Measurements from ENCODE around the gene RNF44. TPM values are rescaled to one million over a fixed set of nuclear protein-coding genes. Genes with fewer than 3 reads are reported as not detected.
A peak's percentile ranks its signal among the peaks of the same experiment; 100 is the strongest.

The RNF44 gene
- total and polyA plus RNA-seq, 2 of the 13 experiments (the other 11 are each of a cell fraction or from before 2014, with no cell fraction given): 9.2 to 16.8 TPM

- no peak for TF ChIP-seq HMGXB3 (CRISPR knock-in tag; IDR thresholded peaks at IDR 0.05; ENCODE audit: borderline replicate concordance)
- 0 out of 2 replicates have a peak, but pooled peaks have one; percentile 52 for TF ChIP-seq FOXM1 (CRISPR knock-in tag; IDR thresholded peaks at IDR 0.05)
- TF ChIP-seq MNT (IDR thresholded peaks at IDR 0.05): 0 out of 2 replicates have a peak, but pooled peaks have one; percentile 4
- TF ChIP-seq ZNF446 (CRISPR knock-in tag; IDR thresholded peaks at IDR 0.05): 0 out of 2 replicates have a peak, but pooled peaks have one; percentile 3
- TF ChIP-seq ATAD3A (CRISPR knock-in tag; IDR thresholded peaks at IDR 0.05): no peak
These were observed at the start of gene RNF44 (continued) for GRCh38 chr5:176536902-176537553.

DNA sequence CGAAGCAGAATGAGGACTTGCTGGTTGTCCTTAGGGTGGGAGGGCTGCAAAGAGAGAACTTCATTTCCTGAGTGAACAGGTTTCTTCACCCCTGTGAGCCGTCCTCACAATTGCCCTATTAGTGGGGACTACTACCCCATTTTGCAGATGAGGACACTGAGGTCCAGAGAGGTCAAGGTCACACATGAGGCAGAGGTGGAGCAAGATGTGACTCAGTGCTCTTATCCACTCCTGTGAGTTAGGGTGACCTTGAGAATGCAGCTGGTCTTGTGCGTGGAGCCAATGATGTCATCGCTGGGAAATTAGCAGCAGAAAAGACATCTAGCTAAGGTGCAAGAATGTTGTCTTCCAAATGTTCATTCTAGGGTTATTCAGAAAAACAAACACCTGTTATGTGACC is 45.9 kb upstream of the RNF44 start:
- no peak overlapping the region for H3K9ac ChIP-seq (ENCODE audit: insufficient read depth, low read depth, low read length)
- in situ Hi-C loops (cut with HindIII; ENCODE audit: extremely low pct_ligation_motif_present, low pct_unique_long_range_greater_than_20kb) (loop anchor here (25.0 kb wide), 1 partner anchor 846 kb away; no protein-coding TSS in a partner anchor), intact Hi-C loops (cut with micrococcal nuclease; ENCODE audit: unreplicated experiment) (no loop called here)
- ChIA-PET POLR2A (interaction anchor here (0.9 kb wide), 1 partner anchor 49 kb away, joined by 3 read pairs; no protein-coding TSS in a partner anchor), CTCF (ENCODE audit: low intra/inter-chr PET ratio, low total read pairs) (no interaction called here)
- WGBS (ENCODE audit: low lambda C conversion rate): 92% methylated on average over 4 of the region's 4 CpGs
- peaks cover 3 to 32% of the 10 kb centered on the region in 2 experiments; a peak in 4 of 5 replicates for H3K36me3 ChIP-seq (replicated peaks in 1 of 2; ENCODE audit: control insufficient read depth in 1 of 2, insufficient read depth in 2 of 2, low read length in 2 of 2)
- no peak overlapping the region for H3K4me3 ChIP-seq (replicated peaks in 1 of 3; ENCODE audit: insufficient read depth in 1 of 3, low read depth in 2 of 3, low read length in 3 of 3)
- no peaks in the 10 kb centered on the region for H4K20me1 ChIP-seq (ENCODE audit: insufficient read depth, low read length)
- BruUV-seq (replicated peaks): no TSS peak
- ATAC-seq: no peak
- H3K4me1 ChIP-seq (ENCODE audit: insufficient read depth, low read length): no peaks in the 10 kb centered on the region
- no peaks in the 10 kb centered on the region for H3K27me3 ChIP-seq (ENCODE audit: control insufficient read depth in 1 of 2, insufficient read depth in 2 of 2, low read length in 2 of 2)
- peaks cover 16% of the 10 kb centered on the region for H3K9me3 ChIP-seq (ENCODE audit: low read length)
- H2AFZ ChIP-seq (ENCODE audit: low read length): no peak overlapping the region
- no peak for DNase-seq (ENCODE audit: low spot score)
- no peak for FAIRE-seq
- H3K27ac ChIP-seq (ENCODE audit: extremely low read length, insufficient read depth, low read length): no peak overlapping the region
- no peak overlapping the region for H3K4me2 ChIP-seq (ENCODE audit: low read depth, low read length)
- no peaks in the 10 kb centered on the region for H3K79me2 ChIP-seq (ENCODE audit: insufficient read depth, low read length)
- peak; percentile 88 for TF ChIP-seq ZNF629 (CRISPR knock-in tag; conservative IDR thresholded peaks at IDR 0.05)
- 0 out of 2 replicates have a peak, but pooled peaks have one; percentile 20 for TF ChIP-seq NR2F6 (IDR thresholded peaks at IDR 0.05)
- no peak for TF ChIP-seq NR2F6 (CRISPR knock-in tag; IDR thresholded peaks at IDR 0.05)
- TF ChIP-seq ZNF816 (CRISPR knock-in tag; IDR thresholded peaks at IDR 0.05; ENCODE audit: borderline replicate concordance): no peak
- TF ChIP-seq IRF9 (CRISPR knock-in tag; IDR thresholded peaks at IDR 0.05; ENCODE audit: borderline replicate concordance): no peak
- TF ChIP-seq ZNF768 (CRISPR knock-in tag; IDR thresholded peaks at IDR 0.05): no peak
- no peak for TF ChIP-seq NFYC (CRISPR knock-in tag; IDR thresholded peaks at IDR 0.05)
- no peak for TF ChIP-seq PHB2 (IDR thresholded peaks at IDR 0.05; ENCODE audit: partially characterized antibody)
- TF ChIP-seq SRSF1 (optimal IDR thresholded peaks at IDR 0.05; ENCODE audit: low read depth, low read length): no peak
- TF ChIP-seq ARNT2 (CRISPR knock-in tag; IDR thresholded peaks at IDR 0.05; ENCODE audit: low read depth): no peak
- TF ChIP-seq PCBP1 (IDR thresholded peaks at IDR 0.05; ENCODE audit: borderline replicate concordance, low read depth, low read length): no peak
- 0 out of 2 replicates have a peak, but pooled peaks have one; percentile 17 for TF ChIP-seq ZMYM3 (CRISPR knock-in tag; IDR thresholded peaks at IDR 0.05)

Measured in HepG2 (cell line).